ENCODE measurements around the gene ZSCAN4.

Gene ZSCAN4

GRCh38 chr19:57653689-57654088 lies 15.0 kb upstream of the ZSCAN4 start:
- no peak for DNase-seq (ENCODE audit: low read depth)
- TF ChIP-seq MAX (IDR thresholded peaks at IDR 0.05; ENCODE audit: low read depth, low read length) (no peak), POLR2A (IDR thresholded peaks at IDR 0.05; ENCODE audit: extremely low read depth, insufficient read length) (no peak)
- no peak overlapping the region for H3K4me3 ChIP-seq (ENCODE audit: low read depth, low read length)

GRCh38 chr19:57655443-57655842 lies 13.3 kb upstream of the ZSCAN4 start:
- H3K4me3 ChIP-seq (ENCODE audit: low read depth, low read length) = no peak overlapping the region
- DNase-seq (ENCODE audit: low read depth) = no peak
- TF ChIP-seq POLR2A (IDR thresholded peaks at IDR 0.05; ENCODE audit: extremely low read depth, insufficient read length) = no peak

DNA sequence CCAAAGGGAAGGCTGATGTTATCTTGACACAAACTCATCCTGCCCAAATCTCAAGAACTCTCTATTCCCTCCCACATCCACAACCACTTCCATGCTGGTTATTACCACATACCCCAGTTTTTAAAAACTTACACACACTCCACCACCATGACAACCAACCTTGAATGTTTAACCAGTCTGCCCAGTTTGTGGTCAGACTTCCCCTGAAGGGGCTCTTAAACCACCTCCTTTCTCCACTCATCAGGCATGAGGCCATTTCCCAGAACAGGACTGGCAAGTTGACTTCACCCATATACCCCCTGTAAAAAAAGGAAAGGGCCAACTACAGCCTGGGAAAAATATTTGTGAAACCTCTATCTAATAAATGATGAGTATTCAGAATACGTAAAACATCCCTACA lies 12.4 kb upstream of the ZSCAN4 start:
- H3K4me3 ChIP-seq (ENCODE audit: low read depth, low read length) = no peak overlapping the region
- TF ChIP-seq, protein P1, sequence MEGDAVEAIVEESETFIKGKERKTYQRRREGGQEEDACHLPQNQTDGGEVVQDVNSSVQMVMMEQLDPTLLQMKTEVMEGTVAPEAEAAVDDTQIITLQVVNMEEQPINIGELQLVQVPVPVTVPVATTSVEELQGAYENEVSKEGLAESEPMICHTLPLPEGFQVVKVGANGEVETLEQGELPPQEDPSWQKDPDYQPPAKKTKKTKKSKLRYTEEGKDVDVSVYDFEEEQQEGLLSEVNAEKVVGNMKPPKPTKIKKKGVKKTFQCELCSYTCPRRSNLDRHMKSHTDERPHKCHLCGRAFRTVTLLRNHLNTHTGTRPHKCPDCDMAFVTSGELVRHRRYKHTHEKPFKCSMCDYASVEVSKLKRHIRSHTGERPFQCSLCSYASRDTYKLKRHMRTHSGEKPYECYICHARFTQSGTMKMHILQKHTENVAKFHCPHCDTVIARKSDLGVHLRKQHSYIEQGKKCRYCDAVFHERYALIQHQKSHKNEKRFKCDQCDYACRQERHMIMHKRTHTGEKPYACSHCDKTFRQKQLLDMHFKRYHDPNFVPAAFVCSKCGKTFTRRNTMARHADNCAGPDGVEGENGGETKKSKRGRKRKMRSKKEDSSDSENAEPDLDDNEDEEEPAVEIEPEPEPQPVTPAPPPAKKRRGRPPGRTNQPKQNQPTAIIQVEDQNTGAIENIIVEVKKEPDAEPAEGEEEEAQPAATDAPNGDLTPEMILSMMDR (IDR thresholded peaks at IDR 0.05; ENCODE audit: low read depth, low read length) = no peak
- no peak for TF ChIP-seq POLR2A (IDR thresholded peaks at IDR 0.05; ENCODE audit: extremely low read depth, insufficient read length)
- TF ChIP-seq MAX (IDR thresholded peaks at IDR 0.05; ENCODE audit: low read depth, low read length) = no peak
- no peak for TF ChIP-seq MYC (IDR thresholded peaks at IDR 0.05; ENCODE audit: low read depth, low read length)
- DNase-seq (ENCODE audit: low read depth) = no peak

DNA sequence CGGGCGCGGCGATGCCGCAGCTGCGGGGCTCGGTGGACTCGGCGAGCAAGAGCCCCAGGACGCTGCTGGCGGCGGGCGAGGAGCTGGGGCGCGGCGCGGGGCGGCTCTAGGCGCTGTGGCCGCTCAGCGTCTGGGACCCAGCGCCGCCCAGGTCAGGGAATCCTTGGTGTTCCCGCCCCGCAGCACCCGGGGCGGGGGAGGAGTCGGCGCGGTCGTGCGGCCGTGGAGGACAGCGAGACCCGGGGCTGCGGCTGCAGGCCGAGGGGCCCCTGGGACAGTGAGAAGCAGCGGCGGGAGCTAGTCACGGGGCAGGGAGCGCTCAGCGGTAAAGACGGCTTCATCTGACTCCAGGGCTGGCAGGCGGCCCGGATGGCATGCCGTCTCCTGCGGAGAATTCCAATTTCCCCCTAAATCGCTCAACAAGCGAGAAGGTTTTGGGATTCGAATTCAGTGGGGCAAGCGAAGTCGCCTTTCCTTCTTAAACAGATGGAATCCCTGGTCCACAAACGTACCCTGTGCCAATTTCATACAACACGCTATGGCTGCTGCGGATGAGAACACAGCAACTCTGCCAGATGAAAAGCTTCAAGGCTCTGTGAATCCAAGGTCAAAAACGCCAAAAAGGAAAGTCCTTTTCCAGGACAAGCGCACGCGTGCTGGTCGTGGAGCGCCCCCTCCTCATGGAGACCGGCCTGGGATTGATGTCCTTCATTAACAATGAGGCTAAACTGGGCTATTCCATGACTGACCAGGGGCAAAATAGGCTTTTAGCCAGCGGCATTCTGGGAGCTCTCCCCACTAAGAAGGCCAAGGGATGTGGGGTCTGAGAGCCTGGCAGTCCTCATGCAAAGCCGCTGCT lies 4.2 kb upstream of the ZSCAN4 start:
- no peak overlapping the region for H3K4me3 ChIP-seq (ENCODE audit: low read depth, low read length)
- TF ChIP-seq MAX (IDR thresholded peaks at IDR 0.05; ENCODE audit: low read depth, low read length) = no peak
- TF ChIP-seq MYC (IDR thresholded peaks at IDR 0.05; ENCODE audit: low read depth, low read length) = no peak
- TF ChIP-seq POLR2A (IDR thresholded peaks at IDR 0.05; ENCODE audit: extremely low read depth, insufficient read length) = no peak
- TF ChIP-seq, protein P1 (IDR thresholded peaks at IDR 0.05; ENCODE audit: low read depth, low read length) = no peak
- peak; percentile 49 for DNase-seq (ENCODE audit: low read depth)

DNA sequence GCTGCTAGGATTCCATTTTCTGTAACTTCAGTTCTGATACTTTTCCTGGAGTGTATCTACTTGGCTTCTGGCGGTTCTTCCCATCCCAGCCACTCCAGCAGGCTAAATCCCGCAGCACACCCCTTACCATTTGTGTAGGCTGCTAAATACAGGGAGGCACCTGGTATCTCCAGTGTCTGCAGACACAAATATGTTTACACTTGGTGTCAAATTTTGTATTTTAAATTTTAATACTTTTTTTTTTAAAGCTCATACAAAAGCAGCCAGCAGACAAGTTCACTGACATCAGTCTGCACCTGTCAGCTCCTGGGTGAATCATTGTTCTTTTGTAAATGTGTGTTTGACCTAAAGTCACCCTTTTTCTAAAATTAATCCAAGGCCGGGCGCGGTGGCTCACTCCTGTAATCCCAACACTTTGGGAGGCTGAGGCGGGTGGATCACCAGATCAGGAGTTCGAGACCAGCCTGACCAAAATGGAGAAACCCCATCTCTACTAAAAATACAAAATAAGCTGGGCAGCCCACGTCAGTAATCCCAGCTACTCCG lies 3.4 kb upstream of the ZSCAN4 start:
- no peak for DNase-seq (ENCODE audit: low read depth)
- H3K4me3 ChIP-seq (ENCODE audit: low read depth, low read length) = no peak overlapping the region
- TF ChIP-seq MAX (IDR thresholded peaks at IDR 0.05; ENCODE audit: low read depth, low read length) (no peak), MYC (IDR thresholded peaks at IDR 0.05; ENCODE audit: low read depth, low read length) (no peak), POLR2A (IDR thresholded peaks at IDR 0.05; ENCODE audit: extremely low read depth, insufficient read length) (no peak)
- TF ChIP-seq, protein P1 (IDR thresholded peaks at IDR 0.05; ENCODE audit: low read depth, low read length) = no peak

DNA sequence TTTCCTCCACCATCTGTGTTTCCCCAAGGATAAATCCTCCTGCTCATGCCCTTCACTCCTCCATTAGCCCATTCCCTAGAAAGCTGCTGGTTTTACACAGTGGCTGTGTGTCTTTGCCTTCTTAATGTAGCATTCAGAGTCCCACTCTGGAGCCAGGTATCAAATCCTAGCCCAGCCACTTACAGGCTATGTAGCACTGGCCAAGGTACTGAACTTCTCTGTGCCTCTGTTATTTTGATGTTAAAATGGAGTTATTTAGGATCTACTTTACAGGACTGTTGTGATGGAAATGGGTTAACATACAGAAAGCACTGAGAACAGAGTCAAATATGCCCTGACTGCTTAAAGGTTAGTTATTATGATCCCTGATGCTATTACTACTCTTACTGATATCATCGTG lies 1.5 kb upstream of the ZSCAN4 start:
- TF ChIP-seq POLR2A (IDR thresholded peaks at IDR 0.05; ENCODE audit: extremely low read depth, insufficient read length) = no peak
- TF ChIP-seq, protein P1 (IDR thresholded peaks at IDR 0.05; ENCODE audit: low read depth, low read length) = no peak
- no peak for TF ChIP-seq MYC (IDR thresholded peaks at IDR 0.05; ENCODE audit: low read depth, low read length)
- no peak for TF ChIP-seq MAX (IDR thresholded peaks at IDR 0.05; ENCODE audit: low read depth, low read length)
- DNase-seq (ENCODE audit: low read depth) = no peak

More for the DNA sequence above, 1.5 kb upstream of the ZSCAN4 start:
- no peak overlapping the region for H3K4me3 ChIP-seq (ENCODE audit: low read depth, low read length)
